ENCODE data around the gene CCDC197.

DNA sequence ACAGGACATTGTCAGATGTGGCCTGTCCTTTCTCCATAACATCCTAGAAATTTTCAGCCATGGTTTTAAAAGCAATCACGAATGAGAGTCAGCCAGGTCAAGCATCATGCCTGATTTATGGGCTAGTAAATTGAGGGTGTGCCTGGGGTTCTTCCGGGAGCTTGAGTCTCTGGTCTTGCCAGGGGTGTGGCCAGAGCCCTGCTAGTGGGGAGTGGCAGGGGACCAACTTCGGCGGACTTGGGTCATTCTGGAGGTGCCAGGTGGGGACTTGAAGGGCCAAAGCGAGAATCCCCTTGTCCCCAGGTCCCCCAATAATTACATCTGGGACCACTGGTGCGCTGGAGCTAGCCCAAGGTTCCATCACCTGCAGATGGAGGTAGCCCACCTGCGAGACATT is 34.8 kb downstream of the CCDC197 start:
- TF ChIP-seq POLR2A (IDR thresholded peaks at IDR 0.05) (no peak), POLR2AphosphoS5 (IDR thresholded peaks at IDR 0.05) (no peak)
- TF ChIP-seq, protein P1, sequence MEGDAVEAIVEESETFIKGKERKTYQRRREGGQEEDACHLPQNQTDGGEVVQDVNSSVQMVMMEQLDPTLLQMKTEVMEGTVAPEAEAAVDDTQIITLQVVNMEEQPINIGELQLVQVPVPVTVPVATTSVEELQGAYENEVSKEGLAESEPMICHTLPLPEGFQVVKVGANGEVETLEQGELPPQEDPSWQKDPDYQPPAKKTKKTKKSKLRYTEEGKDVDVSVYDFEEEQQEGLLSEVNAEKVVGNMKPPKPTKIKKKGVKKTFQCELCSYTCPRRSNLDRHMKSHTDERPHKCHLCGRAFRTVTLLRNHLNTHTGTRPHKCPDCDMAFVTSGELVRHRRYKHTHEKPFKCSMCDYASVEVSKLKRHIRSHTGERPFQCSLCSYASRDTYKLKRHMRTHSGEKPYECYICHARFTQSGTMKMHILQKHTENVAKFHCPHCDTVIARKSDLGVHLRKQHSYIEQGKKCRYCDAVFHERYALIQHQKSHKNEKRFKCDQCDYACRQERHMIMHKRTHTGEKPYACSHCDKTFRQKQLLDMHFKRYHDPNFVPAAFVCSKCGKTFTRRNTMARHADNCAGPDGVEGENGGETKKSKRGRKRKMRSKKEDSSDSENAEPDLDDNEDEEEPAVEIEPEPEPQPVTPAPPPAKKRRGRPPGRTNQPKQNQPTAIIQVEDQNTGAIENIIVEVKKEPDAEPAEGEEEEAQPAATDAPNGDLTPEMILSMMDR (IDR thresholded peaks at IDR 0.05), result no peak

Measured in breast epithelium (tissue), 3 donors.